Activated T-cell treated with anti-CD3 and anti-CD28 coated beads for 24 hours (primary cell): ENCODE measurements around the gene CHMP6.

Experiments used
- DNase-seq: peaks from one replicate; pipeline ENCODE4 v3.0.0-alpha.2; 2020; ENCODE audit warnings: low read depth

The CHMP6 gene

DNA sequence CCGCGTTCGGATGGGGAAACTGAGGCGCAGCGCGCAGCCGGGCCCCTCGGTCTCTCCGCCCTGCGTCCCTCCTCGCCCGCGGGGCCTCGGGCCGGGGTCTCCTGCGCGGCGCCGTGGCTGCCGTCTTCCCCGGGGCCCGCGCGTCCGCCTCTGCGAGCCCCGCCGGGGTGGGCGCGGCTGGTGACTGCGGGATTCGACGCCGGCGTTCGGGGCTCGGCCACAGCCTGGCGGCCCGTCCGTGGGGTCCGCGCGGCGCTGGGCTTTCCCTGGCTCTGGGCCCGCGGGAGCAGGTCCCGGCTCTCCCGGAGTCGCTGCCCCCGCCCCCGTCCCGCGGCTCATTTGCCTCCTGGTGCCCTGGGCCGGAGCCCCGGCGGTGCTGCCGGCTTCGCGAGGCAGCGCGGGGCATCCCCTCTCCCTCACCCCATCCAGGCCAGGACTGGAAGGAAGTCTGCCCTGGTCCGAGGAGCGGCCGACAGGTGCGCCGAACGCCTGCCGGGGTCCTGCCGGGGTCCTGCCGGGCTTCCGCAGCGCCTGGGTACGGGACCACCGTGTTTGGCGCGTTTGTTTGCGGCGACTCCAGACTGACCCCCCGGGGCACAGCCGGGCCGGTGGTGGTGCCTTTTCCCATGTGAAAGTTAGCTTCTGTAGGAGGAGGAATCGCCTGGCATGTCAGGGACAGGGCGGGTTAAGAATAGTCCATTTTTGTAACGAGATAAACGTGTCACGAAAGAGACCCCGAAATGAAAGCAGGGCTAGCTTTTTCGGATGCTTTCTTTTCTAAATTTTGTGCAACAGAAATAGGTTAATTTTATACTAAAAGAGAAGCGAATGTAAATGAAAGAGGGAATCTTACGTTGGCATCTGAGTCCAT, 671 bp downstream of the CHMP6 start:
- no peak for DNase-seq

DNA sequence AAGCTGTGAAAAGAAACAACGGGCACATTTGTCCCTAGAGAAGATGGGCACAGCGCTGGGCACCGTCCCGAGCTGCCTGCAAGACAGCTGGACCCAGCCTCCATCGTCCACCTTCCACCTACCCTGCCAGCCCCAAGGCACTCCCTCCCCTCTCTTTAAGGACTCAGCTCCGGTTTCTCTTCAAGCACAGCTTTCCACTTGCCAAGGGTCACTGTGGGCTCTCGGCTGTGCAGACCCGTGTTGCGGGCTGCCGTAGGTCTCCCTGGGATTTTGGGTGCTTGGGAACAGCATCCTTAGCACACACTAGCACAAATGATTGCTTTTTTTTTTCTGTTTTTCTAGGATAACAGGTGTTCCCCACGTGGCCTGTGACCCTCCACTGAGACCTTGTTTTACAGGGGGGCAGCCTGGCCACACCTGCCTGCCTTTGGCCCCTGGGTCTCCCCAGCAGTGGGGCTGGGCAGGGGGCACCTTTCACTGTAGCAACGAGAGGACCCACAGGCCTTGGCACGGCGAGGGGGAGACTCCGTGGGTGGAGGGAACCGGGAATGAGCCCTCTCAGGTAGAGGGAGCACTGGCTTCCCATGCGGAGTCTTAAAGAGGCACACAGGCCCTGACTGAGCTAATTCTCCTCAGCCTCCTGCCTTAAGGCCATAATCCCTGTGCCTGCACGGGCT, 1.4 kb downstream of the CHMP6 start:
- no peak for DNase-seq

DNA sequence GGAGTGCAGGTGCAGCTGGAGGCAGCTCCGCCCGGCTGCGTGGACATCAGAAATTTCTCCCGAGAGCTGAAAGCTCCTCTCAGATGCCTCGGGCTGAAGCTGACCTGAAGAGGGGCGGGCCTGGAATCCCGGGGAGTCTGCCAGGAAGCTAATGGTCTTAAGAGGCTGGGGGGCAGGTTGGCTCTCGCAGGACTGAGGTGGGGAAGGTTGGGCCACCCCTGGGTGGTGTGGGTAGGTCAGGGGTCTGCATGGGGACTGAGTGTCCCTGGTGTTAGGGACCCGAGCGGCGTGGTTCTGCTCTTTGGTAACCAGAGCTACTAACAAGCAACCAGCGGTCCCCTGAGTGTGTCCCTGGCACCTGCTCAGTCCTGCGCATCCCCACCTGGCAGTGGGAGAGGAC, 3.5 kb downstream of the CHMP6 start:
- DNase-seq: no peak

GRCh38 chr17:80996422-80997305, 5.0 kb downstream of the CHMP6 start:
- no peak for DNase-seq

- no peak for DNase-seq
Measured at GRCh38 chr17:80997424-80998117, 5.9 kb downstream of the CHMP6 start.

DNA sequence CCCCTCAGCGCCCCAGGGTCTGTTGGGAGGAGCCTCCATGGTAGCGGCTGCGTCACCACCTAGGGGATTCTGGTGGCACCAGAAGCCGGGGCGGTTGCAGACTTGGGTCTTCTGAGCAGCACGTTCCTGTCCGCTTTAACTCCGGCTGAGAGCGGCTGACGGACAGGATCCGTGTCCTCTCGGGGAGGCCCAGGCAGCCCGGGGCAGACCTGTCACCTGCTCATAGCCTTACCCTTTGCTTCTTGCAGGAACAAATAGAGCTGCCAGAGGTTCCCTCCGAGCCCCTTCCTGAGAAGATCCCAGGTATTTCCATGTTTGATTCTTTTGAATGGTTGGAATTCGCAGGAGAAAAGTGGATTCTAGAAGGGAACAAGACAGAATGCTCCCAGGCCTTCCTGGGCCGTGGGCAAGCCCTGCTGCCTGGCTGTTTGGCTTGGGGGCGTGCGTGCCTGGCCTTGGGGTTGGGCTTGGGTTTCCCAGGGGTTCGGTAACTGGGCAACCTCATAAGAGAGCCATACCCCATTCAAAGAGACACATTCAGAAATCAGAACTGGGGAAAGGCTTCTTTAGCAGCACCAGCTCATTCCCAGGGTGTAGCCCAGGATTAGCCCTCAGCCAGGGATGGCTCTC, 6.6 kb downstream of the CHMP6 start:
- DNase-seq: no peak

- DNase-seq: no peak
Measured at GRCh38 chr17:80998748-80999535, 7.3 kb downstream of the CHMP6 start.

DNA sequence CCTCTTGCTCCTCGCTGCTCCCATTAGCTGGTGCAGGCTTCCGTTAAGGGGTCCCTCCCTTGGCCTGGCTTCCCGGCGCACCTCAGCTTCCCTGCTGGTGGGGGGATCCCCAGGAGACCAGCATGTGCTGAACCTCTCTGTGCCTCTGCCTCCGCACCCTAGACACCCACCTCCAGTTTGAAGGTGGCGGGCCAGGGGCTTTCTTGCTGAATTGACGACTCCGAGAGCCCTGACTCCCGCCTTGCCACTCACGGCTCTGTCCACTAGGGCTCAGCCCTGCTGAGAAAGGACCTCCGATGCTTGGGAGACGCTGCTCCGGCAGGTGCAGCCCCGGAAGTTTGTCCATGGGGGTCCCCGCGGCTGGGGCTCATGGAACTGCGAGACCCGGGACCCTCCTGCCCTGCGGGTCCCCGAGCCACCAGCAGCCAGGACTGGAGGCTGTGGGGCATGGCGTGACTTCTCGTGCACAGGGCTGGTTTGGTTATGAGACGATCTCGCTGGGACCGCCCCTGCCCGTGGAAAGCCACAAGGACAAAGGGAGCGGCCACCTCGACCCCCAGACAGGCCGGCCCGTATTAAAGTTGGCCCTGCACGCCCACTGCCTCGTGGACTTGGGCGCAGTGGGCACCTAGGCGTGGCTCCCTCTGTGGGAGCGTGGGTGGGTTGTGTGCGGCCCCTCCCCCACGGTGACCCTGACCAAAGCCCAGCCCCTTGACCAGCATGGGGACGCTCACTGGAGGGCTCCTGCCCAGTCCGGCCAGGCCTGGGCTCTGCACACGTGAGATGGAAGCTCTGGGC, 8.1 kb downstream of the CHMP6 start:
- DNase-seq: no peak

DNA sequence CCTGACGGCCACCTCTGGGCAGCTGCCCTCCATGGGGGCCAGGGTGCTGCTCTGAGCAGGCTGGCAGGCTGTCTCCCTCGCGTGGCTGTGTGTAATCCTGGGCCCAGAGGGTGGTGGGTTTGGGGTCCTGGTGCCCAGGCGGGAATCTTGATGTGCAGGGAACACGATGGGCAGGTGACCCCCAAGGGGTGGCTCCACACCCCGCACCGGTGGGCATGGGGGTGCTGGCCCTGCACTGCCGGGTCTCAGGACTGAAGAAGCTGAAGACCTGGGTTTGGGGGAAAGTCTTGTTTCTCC, 8.6 kb downstream of the CHMP6 start:
- DNase-seq: no peak

DNA sequence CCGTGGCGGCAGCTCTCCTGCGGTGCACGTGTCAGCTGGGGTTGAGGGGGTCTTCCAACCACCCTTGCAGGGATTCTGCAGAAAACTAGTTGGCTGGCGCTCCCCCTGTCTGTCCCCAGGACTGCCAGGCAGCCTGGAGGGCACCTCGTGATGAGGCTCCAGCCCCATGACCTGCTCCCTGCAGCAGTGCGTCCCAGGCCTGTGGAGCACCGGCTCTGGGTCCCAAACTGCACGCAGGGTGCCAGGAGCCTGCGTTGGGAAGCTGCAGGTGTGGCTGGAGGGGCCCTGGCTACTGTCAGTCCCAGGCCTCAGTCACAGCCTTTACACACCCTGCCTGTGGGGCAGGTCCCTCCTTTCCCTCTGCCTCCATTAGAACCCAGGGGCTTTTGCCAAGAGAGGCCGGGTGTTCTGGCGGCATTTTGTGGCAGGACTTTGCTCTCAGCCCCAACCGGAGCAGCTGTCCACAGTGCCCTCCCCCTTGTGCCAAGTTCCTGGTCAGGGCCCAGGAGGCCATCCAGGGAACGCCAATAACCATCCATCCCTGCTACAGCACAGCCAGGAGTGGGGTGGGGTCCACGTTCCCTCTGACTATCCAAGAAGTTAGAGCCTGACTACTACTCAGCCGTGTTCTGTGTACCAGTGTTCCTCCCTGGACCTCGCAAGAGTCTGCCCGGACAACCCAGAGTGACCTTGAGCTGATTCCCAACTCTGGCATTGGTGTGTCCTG, 9.2 kb downstream of the CHMP6 start:
- DNase-seq: no peak

- DNase-seq: no peak
Measured at GRCh38 chr17:81002013-81002384, 10.4 kb downstream of the CHMP6 start.

DNA sequence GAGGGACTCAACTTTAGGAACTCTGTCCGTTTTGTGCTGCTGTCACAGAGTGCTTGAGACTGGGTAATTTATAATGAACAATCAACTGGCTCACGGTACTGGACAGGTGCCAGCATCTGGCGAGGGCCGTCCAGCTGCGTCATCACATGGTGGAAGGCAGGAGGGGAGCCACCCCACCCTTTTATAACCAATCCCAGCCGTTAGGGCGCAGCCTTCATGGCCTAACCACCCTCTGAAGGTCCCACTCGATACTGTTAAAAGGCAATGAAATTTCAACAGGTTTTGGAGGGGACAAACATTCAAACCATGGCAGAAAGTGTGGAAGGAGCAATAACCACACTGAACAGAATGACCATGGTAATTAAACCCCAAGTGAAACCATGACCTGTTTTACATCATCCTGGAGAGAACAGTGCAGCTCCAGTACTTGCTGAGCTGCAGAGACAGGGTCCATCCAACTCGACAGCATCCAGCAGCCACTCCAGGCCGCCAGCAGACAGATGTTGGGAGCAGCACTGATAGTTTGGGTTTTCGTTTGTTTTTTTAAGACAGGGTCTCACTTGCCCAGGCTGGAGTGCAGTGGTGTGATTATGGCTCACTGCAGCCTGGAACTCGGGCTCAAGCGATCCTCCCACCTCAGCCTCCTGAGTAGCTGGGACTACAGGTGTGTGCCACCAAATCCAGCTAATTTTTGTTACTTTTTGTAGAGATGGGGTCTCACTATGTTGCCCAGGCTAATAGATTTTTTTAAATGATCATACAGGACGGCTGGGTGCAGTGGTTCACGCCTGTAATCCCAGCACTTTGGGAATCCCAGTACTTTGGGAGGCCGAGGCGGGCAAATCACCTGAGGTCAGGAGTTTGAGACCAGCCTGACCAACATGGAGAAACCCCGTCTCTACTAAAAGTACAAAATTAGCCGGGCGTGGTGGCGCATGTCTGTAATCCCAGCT, 11.0 kb downstream of the CHMP6 start:
- no peak for DNase-seq

DNA sequence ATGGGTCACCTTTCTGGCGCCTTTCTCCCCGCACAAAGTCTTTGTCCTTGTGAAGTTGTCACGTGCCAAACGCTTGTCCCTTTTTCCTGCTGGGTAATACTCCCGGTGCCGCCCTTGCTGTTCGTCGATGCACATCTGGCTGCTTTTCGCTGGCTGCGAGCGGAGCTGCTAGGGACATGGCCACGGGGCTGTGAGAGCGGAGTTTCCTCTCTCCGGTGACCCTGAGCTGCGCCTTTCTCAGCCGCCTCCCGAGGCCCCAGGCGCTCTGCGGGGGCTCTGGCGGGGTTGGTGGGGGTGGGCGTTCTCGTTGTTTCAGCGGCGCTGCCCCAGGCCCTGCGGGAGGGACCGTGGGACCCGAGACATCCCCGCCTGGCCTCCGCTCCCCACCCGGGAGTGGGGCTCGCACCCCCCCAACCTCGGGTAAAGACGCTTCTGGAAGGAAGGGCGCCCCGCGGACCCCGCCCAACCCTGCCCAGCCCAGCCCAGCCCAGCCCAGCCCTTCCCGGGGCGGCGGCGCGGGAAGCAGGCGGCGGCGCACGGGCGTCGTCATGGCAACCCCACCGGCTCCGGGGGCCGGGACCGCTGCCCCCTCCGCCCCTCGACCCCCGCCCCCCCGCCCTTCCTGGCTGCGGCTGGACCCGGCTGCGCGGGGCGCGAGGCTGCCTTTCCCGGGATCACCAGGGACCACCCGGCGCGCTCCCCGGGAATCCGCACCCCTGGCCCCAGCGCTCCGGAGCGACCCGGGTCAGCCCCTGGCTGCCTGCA, 12.3 kb downstream of the CHMP6 start:
- DNase-seq: no peak

DNA sequence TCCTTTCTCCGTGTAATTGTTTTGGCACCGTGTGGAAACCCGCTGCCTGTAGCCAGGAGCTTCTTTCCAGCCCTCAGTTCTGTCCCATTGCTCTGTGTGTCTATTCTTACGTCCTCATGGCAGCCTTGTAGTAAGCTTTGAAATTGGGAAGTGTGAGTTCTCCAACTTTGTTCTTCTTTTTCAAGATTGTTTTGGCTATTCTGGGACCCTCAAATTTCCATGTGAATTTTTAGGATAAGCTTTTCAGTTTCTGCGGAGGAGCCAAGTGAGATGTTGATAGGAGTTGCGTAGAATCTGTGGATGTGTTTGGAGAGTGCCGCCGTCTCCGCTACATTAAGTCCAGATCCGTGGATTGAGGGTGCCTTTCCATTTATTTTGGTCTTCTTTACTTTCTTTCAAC, 15.2 kb downstream of the CHMP6 start:
- DNase-seq: no peak

GRCh38 chr17:81008140-81008539, 16.5 kb downstream of the CHMP6 start:
- DNase-seq: no peak

- DNase-seq: no peak
Measured at GRCh38 chr17:81009136-81009535, 17.5 kb downstream of the CHMP6 start.

DNA sequence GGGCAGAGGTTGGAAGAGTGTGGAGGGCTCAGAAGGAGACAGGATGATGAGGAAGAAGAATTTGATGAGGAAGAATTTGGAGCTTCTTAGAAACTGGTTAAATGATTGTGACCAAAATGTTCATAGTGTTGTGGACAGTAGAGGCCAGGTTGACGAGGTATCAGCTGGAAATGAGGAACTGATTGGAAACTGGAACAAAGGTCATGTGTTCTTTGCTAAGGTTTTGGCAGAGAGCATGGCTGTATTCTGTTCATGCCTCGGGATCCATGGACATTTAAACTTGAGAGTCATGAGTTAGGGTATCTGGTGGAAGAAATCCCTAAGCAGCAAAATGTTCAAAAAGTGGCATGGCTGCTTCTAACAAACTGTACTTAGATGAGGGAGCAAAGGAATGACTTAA, 19.3 kb downstream of the CHMP6 start:
- no peak for DNase-seq

GRCh38 chr17:81011951-81012350, 20.3 kb downstream of the CHMP6 start:
- no peak for DNase-seq
